Measurements from ENCODE around the gene DUOXA2. TPM values are rescaled to one million over a fixed set of nuclear protein-coding genes. Genes with fewer than 3 reads are reported as not detected.

Gene DUOXA2
- total RNA-seq, 2 experiments from 2014 or later: not detected

DNA sequence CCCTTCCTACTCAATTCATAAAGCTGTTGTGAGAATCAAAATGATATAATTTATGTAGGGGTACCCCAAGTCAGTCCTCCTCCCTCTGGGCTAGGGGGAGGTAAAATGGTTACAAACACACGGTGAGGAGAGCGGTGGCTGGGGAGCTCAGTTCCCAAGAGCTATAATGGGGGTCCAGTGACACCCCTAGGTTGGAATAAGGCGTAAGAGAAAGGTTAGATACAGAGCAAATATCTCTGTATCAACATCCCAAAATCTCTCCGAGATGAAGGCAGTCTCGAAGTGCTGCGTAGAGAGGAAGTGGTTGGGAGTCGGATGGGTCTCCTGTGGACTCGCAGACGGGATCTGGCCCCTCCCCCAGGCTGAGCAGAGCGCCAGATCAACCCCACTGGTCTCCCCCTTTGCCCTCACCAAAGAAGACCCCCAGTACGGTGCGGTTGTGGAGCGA, 2.0 kb upstream of the DUOXA2 start:
- DNase-seq: no peak
- H3K9me3 Mint-ChIP-seq (ENCODE audit: low read depth): no peaks in the 10 kb centered on the region
- peak overlapping the region; percentile 30 for H3K4me3 Mint-ChIP-seq
- H3K4me1 Mint-ChIP-seq: peaks cover 32% of the 10 kb centered on the region
- CTCF ChIA-PET: interaction anchor here (0.7 to 3.7 kb wide), 2 partner anchors 13 to 26 kb away, joined by 3 to 36 read pairs; no protein-coding TSS in a partner anchor
- no peaks in the 10 kb centered on the region for H3K36me3 Mint-ChIP-seq (ENCODE audit: low read depth)
- H3K27me3 Mint-ChIP-seq: peaks cover 68% of the 10 kb centered on the region
- ATAC-seq: no peak
- H3K27ac Mint-ChIP-seq: no peak overlapping the region
- POLR2A ChIA-PET: no interaction called here
- intact Hi-C loops (cut with DNase I, micrococcal nuclease): no loop called here

DNA sequence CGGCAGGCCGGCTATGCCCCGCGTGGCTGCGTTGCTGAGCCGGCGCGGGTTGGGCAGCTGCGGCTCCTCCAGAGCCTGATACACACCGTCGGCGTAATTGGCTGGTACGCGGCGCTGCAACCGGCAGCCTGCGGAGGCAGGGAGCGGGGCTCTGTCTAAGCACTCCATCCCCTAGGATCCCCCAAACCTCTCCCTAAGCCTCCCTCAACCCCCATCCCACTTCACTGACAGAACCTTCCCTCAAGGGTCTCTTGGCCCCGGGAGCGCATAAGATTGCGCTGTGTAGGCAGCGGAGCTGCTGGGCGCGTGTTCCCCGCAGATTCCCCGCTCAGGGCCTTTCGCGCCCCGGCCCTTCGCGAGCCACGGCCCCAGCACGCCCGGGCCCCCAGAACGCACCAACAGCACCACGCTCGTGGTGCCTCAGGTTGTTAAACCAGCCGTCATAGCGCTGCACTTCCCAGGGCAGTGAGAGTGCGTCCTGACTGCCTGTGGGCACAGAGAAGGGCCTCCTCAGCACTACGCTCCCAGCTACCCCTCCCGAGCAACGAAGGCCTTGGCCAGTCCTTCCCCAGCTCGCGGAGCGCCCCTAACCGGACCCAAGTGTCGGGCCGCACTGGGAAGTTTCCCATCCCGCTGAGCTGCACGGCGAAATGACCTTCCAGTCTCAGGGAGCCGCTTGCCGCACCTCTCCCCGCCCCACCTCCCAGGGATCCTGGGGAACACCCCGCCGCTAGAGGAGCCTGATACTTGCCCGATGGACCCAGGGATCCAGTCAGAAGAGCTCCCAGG, 1.3 kb upstream of the DUOXA2 start:
- ATAC-seq (no peak), DNase-seq (peak; percentile 32)
- peaks cover 72% of the 10 kb centered on the region for H3K27me3 Mint-ChIP-seq
- ChIA-PET POLR2A (no interaction called here), CTCF (interaction anchor here (0.6 to 3.7 kb wide), 4 partner anchors 12 to 82 kb away, joined by 3 to 36 read pairs (median 3); no protein-coding TSS in a partner anchor)
- H3K4me1 Mint-ChIP-seq: peaks cover 38% of the 10 kb centered on the region
- no peaks in the 10 kb centered on the region for H3K9me3 Mint-ChIP-seq (ENCODE audit: low read depth)
- H3K36me3 Mint-ChIP-seq (ENCODE audit: low read depth): no peaks in the 10 kb centered on the region
- H3K4me3 Mint-ChIP-seq: no peak overlapping the region
- H3K27ac Mint-ChIP-seq: no peak overlapping the region
- intact Hi-C loops (cut with DNase I, micrococcal nuclease): no loop called here

GRCh38 chr15:45113380-45113990, 641 bp upstream of the DUOXA2 start:
- ChIA-PET POLR2A (no interaction called here), CTCF (interaction anchor here (0.7 to 3.7 kb wide), 2 partner anchors 11 to 82 kb away, joined by 3 to 36 read pairs; no protein-coding TSS in a partner anchor)

DNA sequence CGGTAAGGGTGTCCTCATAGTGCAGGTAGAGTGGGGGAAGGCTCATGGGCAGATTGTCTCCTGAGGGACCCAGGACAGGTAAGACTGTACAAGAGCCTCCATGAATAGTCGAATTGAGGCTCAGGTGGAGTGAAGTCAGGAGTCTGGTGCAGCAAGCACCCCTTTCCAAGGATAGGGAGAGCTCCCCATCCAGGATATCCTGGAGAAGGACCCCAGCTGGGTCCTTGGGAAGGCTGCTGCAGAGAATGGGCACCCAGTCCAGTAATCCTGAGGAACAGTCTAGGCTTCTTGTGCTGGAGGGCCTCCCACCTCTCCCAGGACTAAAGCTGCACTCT, 592 bp downstream of the DUOXA2 start:
- ATAC-seq: no peak
- intact Hi-C loops (cut with DNase I, micrococcal nuclease): loop anchor here (5.0 kb wide), 3 partner anchors 147 to 288 kb away; partner anchors contain the start of gene GATM (in 1 of the 2)
- H3K27ac Mint-ChIP-seq: no peak overlapping the region
- ChIA-PET CTCF (interaction anchor here (0.7 to 3.7 kb wide), 3 partner anchors 10 to 164 kb away, joined by 3 to 36 read pairs (median 3); no protein-coding TSS in a partner anchor), POLR2A (no interaction called here)
- no peaks in the 10 kb centered on the region for H3K9me3 Mint-ChIP-seq (ENCODE audit: low read depth)
- DNase-seq: no peak
- H3K4me3 Mint-ChIP-seq: no peak overlapping the region
- no peaks in the 10 kb centered on the region for H3K36me3 Mint-ChIP-seq (ENCODE audit: low read depth)
- peaks cover 66% of the 10 kb centered on the region for H3K27me3 Mint-ChIP-seq
- H3K4me1 Mint-ChIP-seq: peaks cover 41% of the 10 kb centered on the region

More at GRCh38 chr15:45113380-45113990, 641 bp upstream of the DUOXA2 start:
- Mint-ChIP-seq H3K27ac (no peak overlapping the region), H3K4me1 (peaks cover 41% of the 10 kb centered on the region), H3K27me3 (peaks cover 73% of the 10 kb centered on the region), H3K36me3 (ENCODE audit: low read depth) (no peaks in the 10 kb centered on the region), H3K9me3 (ENCODE audit: low read depth) (no peaks in the 10 kb centered on the region), H3K4me3 (no peak overlapping the region)
- no peak for ATAC-seq
- intact Hi-C loops (cut with DNase I, micrococcal nuclease): no loop called here
- DNase-seq: no peak

DNA sequence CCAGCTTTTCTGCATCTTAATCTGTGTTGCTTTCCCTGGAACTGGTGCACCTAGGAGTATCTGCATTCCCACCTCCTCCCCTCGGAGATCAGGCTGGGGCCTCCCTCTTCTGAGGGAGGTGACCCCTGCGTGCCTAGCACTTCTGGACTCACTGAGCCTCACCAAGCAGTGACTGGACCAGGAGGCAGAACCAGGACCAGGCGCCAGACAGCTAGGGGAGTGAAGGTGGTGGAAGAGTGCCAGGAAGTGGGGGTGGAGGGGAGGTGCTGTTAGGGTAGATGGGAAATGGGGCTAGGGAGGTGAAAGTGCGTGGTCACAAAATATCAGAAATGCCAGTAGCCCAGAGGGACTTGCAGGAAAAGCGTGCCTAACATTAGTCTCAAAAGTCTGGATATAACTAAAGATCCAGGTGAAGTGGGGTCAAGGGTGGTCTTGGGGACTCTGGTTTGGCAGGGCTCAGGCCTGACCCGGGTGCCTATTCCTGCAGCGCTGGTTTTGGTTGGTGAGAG, 1.2 kb downstream of the DUOXA2 start:
- Mint-ChIP-seq H3K4me3 (no peak overlapping the region), H3K27me3 (peaks cover 61% of the 10 kb centered on the region), H3K27ac (no peak overlapping the region), H3K36me3 (ENCODE audit: low read depth) (no peaks in the 10 kb centered on the region), H3K4me1 (peaks cover 41% of the 10 kb centered on the region), H3K9me3 (ENCODE audit: low read depth) (no peaks in the 10 kb centered on the region)
- ChIA-PET CTCF (interaction anchor here (0.7 to 3.7 kb wide), 4 partner anchors 9 to 163 kb away, joined by 3 to 36 read pairs (median 3); no protein-coding TSS in a partner anchor), POLR2A (no interaction called here)
- intact Hi-C loops (cut with DNase I, micrococcal nuclease): loop anchor here (5.0 kb wide), 3 partner anchors 148 to 287 kb away; partner anchors contain the start of gene GATM (in 1 of the 2)
- DNase-seq (no peak), ATAC-seq (no peak)

DNA sequence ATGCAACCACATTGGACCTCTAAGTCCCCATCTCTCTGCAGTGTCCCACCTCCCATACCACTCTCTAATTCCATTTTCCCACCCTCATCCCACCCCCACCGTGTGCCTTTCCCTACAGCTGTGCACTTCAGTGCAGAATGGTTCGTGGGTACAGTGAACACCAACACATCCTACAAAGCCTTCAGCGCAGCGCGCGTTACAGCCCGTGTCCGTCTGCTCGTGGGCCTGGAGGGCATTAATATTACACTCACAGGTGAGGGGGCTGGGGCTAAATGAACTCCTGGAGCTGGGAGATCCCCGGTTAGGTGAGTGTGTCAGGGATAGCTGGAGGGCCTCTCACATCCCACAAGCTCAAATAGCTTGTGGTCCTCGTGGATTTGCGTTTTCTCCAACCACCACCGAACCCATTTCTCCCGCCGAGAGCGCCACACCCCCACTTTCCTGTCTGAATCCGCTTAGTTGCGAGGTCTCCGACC, 1.9 kb downstream of the DUOXA2 start:
- Mint-ChIP-seq H3K27me3 (peaks cover 58% of the 10 kb centered on the region), H3K36me3 (ENCODE audit: low read depth) (no peaks in the 10 kb centered on the region), H3K4me1 (peaks cover 41% of the 10 kb centered on the region), H3K9me3 (ENCODE audit: low read depth) (no peaks in the 10 kb centered on the region), H3K27ac (no peak overlapping the region), H3K4me3 (no peak overlapping the region)
- intact Hi-C loops (cut with DNase I, micrococcal nuclease): loop anchor here (5.0 kb wide), 3 partner anchors 149 to 286 kb away; partner anchors contain the start of gene GATM (in 1 of the 2)
- no peak for ATAC-seq
- CTCF ChIA-PET: interaction anchor here (0.7 to 1.1 kb wide), 2 partner anchors 15 to 85 kb away, joined by 3 to 4 read pairs; no protein-coding TSS in a partner anchor
- POLR2A ChIA-PET: no interaction called here
- DNase-seq: no peak

DNA sequence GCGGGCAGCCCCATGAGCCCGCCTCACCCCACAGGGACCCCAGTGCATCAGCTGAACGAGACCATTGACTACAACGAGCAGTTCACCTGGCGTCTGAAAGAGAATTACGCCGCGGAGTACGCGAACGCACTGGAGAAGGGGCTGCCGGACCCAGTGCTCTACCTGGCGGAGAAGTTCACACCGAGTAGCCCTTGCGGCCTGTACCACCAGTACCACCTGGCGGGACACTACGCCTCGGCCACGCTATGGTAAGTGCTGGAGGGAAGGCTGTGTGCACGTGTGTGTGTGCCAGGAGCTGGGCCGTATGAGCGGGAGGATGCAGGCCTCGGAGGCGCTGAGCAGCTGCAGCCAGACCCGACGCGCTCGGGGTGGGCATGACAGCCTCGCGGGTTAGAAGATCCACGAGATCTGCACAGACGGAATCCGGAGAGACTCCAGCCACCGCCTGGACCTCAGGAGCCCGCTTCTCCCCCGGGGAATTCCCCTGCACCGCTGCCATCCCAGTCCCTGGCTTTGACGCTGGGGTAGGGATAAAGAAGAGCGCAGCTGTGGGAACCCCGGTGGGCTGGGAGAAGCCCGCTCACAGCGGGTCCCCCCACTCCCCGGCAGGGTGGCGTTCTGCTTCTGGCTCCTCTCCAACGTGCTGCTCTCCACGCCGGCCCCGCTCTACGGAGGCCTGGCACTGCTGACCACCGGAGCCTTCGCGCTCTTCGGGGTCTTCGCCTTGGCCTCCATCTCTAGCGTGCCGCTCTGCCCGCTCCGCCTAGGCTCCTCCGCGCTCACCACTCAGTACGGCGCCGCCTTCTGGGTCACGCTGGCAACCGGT, 2.6 kb downstream of the DUOXA2 start:
- POLR2A ChIA-PET: no interaction called here
- intact Hi-C loops (cut with DNase I, micrococcal nuclease): loop anchor here (5.0 kb wide), 3 partner anchors 149 to 286 kb away; partner anchors contain the start of gene GATM (in 1 of the 2)
- DNase-seq (peak; percentile 26), ATAC-seq (no peak)
- Mint-ChIP-seq H3K27me3 (peaks cover 58% of the 10 kb centered on the region), H3K27ac (no peak overlapping the region), H3K36me3 (ENCODE audit: low read depth) (no peaks in the 10 kb centered on the region), H3K4me3 (no peak overlapping the region), H3K4me1 (peaks cover 40% of the 10 kb centered on the region), H3K9me3 (ENCODE audit: low read depth) (no peaks in the 10 kb centered on the region)
- CTCF ChIA-PET: interaction anchor here (0.6 to 1.1 kb wide), 3 partner anchors 14 to 184 kb away, joined by 3 to 4 read pairs (median 3); no protein-coding TSS in a partner anchor

GRCh38 chr15:45117308-45118130, 3.4 kb downstream of the DUOXA2 start:
- H3K27me3 Mint-ChIP-seq: peaks cover 52% of the 10 kb centered on the region
- ATAC-seq: peak; percentile 11
- H3K36me3 Mint-ChIP-seq (ENCODE audit: low read depth): no peaks in the 10 kb centered on the region
- peak overlapping the region; percentile 13 for H3K4me3 Mint-ChIP-seq
- ChIA-PET CTCF (interaction anchor here (0.7 to 2.0 kb wide), 44 partner anchors 8 to 381 kb away, joined by 3 to 29 read pairs (median 5); partner anchors contain the start of genes DUOX1, SORD and TRIM69), POLR2A (interaction anchor here (0.6 kb wide), 1 partner anchor 1520 kb away, joined by 3 read pairs; no protein-coding TSS in a partner anchor)
- H3K9me3 Mint-ChIP-seq (ENCODE audit: low read depth): no peaks in the 10 kb centered on the region
- peaks cover 32% of the 10 kb centered on the region for H3K4me1 Mint-ChIP-seq
- no peak overlapping the region for H3K27ac Mint-ChIP-seq
- DNase-seq: no peak
- intact Hi-C loops (cut with DNase I, micrococcal nuclease): loop anchor here (1.0 to 5.0 kb wide), 5 partner anchors 19 to 285 kb away; partner anchors contain the start of gene GATM (in 1 of the 2)

- H3K27ac Mint-ChIP-seq: no peak overlapping the region
- peak overlapping the region; percentile 13 for H3K4me3 Mint-ChIP-seq
- intact Hi-C loops (cut with DNase I, micrococcal nuclease): loop anchor here (1.0 to 5.0 kb wide), 5 partner anchors 19 to 284 kb away; partner anchors contain the start of gene GATM (in 1 of the 2)
- H3K36me3 Mint-ChIP-seq (ENCODE audit: low read depth): no peaks in the 10 kb centered on the region
- H3K4me1 Mint-ChIP-seq: peaks cover 27% of the 10 kb centered on the region
- DNase-seq (peak; percentile 92), ATAC-seq (peak; percentile 99)
- peaks cover 46% of the 10 kb centered on the region for H3K27me3 Mint-ChIP-seq
- ChIA-PET CTCF (interaction anchor here (0.6 to 2.0 kb wide), 55 partner anchors 9 to 458 kb away, joined by 3 to 29 read pairs (median 4); partner anchors contain the start of genes DUOX1, SORD and TRIM69), POLR2A (interaction anchor here (0.6 kb wide), 2 partner anchors 192 to 1519 kb away, joined by 3 read pairs; no protein-coding TSS in a partner anchor)
- no peaks in the 10 kb centered on the region for H3K9me3 Mint-ChIP-seq (ENCODE audit: low read depth)
These were observed 4.0 kb downstream of the DUOXA2 start for GRCh38 chr15:45118131-45118588.

Measured in activated CD4-positive, alpha-beta T cell treated with anti-CD3 and anti-CD28 coated beads for 36 hours (primary cell).